ENCODE measurements around the gene FAM53A.

Gene FAM53A

GRCh38 chr4:1592068-1592708, 91.9 kb downstream of the FAM53A start:
- DNase-seq (ENCODE audit: low read depth) = no peak

GRCh38 chr4:1591107-1591506, 93.0 kb downstream of the FAM53A start:
- DNase-seq (ENCODE audit: low read depth) = no peak

GRCh38 chr4:1590244-1590643, 93.9 kb downstream of the FAM53A start:
- DNase-seq (ENCODE audit: low read depth) = no peak
